GM23338 (cell line): Measurements from ENCODE around the gene NDUFS7. TPM values are rescaled to one million over a fixed set of nuclear protein-coding genes. Genes with fewer than 3 reads are reported as not detected.

Experiments
- ATAC-seq: fragments of 200-7000 bp; cut with Tn5 transposase; 3 replicates; pipeline ENCODE4 v1.9.1; 2020
- DNase-seq: peaks from one replicate; pipeline ENCODE4 v3.0.0-alpha.2; 2015; ENCODE audit warnings: low spot score
- H2AFZ ChIP-seq: fragments of 200-600 bp; sonication (generic); 2 replicates; pipeline ENCODE4 v1.8.0; 2016; ENCODE audit warnings: antibody characterized with exemption, mild to moderate bottlenecking, moderate library complexity
- H3F3A ChIP-seq: fragments of 200-600 bp; sonication (generic); replicated peaks from 2 replicates; pipeline ENCODE4 v1.8.0; 2017; ENCODE audit warnings: antibody characterized with exemption, mixed run types, low read depth
- H3K27ac ChIP-seq: fragments of 200-600 bp; sonication (generic); 2 replicates; pipeline ENCODE4 v1.6.1; 2016; ENCODE audit warnings: low read depth
- H3K27me3 ChIP-seq: fragments of 200-600 bp; sonication (generic); 2 replicates; pipeline ENCODE4 v1.8.0; 2016; ENCODE audit warnings: mild to moderate bottlenecking, mixed run types, moderate library complexity; ENCODE audit not compliant: insufficient read depth
- H3K36me3 ChIP-seq: fragments of 200-600 bp; sonication (generic); 2 replicates; pipeline ENCODE4 v1.8.0; 2016; ENCODE audit warnings: mild to moderate bottlenecking; ENCODE audit not compliant: insufficient read depth
- H3K4me1 ChIP-seq: fragments of 200-600 bp; sonication (generic); 2 replicates; pipeline ENCODE4 v1.8.0; 2016; ENCODE audit warnings: mild to moderate bottlenecking, moderate library complexity; ENCODE audit not compliant: insufficient read depth
- H3K4me2 ChIP-seq: fragments of 200-600 bp; sonication (generic); 2 replicates; pipeline ENCODE4 v1.7.1; 2017; ENCODE audit warnings: mixed run types
- H3K4me3 ChIP-seq: fragments of 200-600 bp; sonication (generic); 2 replicates; pipeline ENCODE4 v1.6.1; 2016; ENCODE audit warnings: mixed run types
- H3K79me2 ChIP-seq: fragments of 200-600 bp; sonication (generic); replicated peaks from 2 replicates; pipeline ENCODE4 v1.8.0; 2017; ENCODE audit warnings: mild to moderate bottlenecking; ENCODE audit not compliant: insufficient read depth
- H3K9me2 ChIP-seq: fragments of 200-600 bp; sonication (generic); 2 replicates; pipeline ENCODE4 v1.8.0; 2017; ENCODE audit not compliant: insufficient read depth
- H4K20me1 ChIP-seq: fragments of 200-600 bp; sonication (generic); replicated peaks from 2 replicates; pipeline ENCODE4 v1.8.0; 2017; ENCODE audit warnings: mild to moderate bottlenecking; ENCODE audit not compliant: insufficient read depth
- H3K27ac Mint-ChIP-seq: 2 replicates; pipeline ENCODE4 v1.8.0; 2020; ENCODE audit warnings: inconsistent platforms, mild to moderate bottlenecking, moderate library complexity, mixed read lengths
- H3K27me3 Mint-ChIP-seq: 3 replicates; pipeline ENCODE4 v1.8.0; 2022; ENCODE audit warnings: low read depth, mild to moderate bottlenecking, moderate library complexity, mixed read lengths, inconsistent platforms; ENCODE audit not compliant: insufficient read depth, poor library complexity
- H3K36me3 Mint-ChIP-seq: 3 replicates; pipeline ENCODE4 v1.8.0; 2021; ENCODE audit warnings: low read depth, mild to moderate bottlenecking, inconsistent platforms, moderate library complexity, mixed read lengths
- H3K4me1 Mint-ChIP-seq: 3 replicates; pipeline ENCODE4 v1.8.0; 2020; ENCODE audit warnings: mild to moderate bottlenecking, inconsistent platforms, mixed read lengths
- H3K4me3 Mint-ChIP-seq: 3 replicates; pipeline ENCODE4 v1.8.0; 2021; ENCODE audit warnings: moderate library complexity, mild to moderate bottlenecking, inconsistent platforms, mixed read lengths
- H3K9me3 Mint-ChIP-seq: 3 replicates; pipeline ENCODE4 v1.8.0; 2020; ENCODE audit warnings: moderate library complexity, mild to moderate bottlenecking, inconsistent platforms, mixed read lengths
- CREB1 ChIP-seq: fragments of 250-450 bp; sonication (Bioruptor Pico); IDR thresholded peaks from 2 replicates; pipeline ENCODE4 v1.5.0; 2020; ENCODE audit warnings: low read depth, mild to moderate bottlenecking, moderate library complexity
- EZH2 ChIP-seq: fragments of 200-600 bp; sonication (generic); IDR thresholded peaks from one replicate; pipeline ENCODE4 v1.8.0; 2017; ENCODE audit warnings: antibody characterized with exemption, mild to moderate bottlenecking, low read depth; ENCODE audit not compliant: unreplicated experiment
- EZH2phosphoT487 ChIP-seq: fragments of 200-600 bp; sonication (generic); IDR thresholded peaks from one replicate; pipeline ENCODE4 v1.8.1; 2018; ENCODE audit warnings: antibody characterized with exemption; ENCODE audit not compliant: unreplicated experiment
- JUNB ChIP-seq: IDR thresholded peaks from one replicate; pipeline ENCODE4 v1.6.1; 2016; ENCODE audit warnings: antibody characterized with exemption; ENCODE audit not compliant: unreplicated experiment
- NANOG ChIP-seq: IDR thresholded peaks from 2 replicates; pipeline ENCODE4 v1.6.1; 2016; ENCODE audit warnings: antibody characterized with exemption, borderline replicate concordance
- POLR2AphosphoS5 ChIP-seq: IDR thresholded peaks from 2 replicates; pipeline ENCODE4 v1.6.1; 2016; ENCODE audit warnings: antibody characterized with exemption, low read depth
- STAT1 ChIP-seq: IDR thresholded peaks from one replicate; pipeline ENCODE4 v1.6.1; 2016; ENCODE audit warnings: antibody characterized with exemption; ENCODE audit not compliant: unreplicated experiment
- polyA plus RNA-seq: library from polyadenylated mRNA; unstranded; fragments of >200 nt; fragmentation: Nextera tagmentation; extraction: Ambion mirVana; gene quantifications from 2 replicates; pipeline ENCODE4 v1.2.1, GENCODE V29; 2016
- total RNA-seq: library from RNA; depleted of rRNA; stranded (reverse); fragments of >200 nt; shearing (Covaris generic); gene quantifications from 2 replicates; pipeline ENCODE4 v1.2.3, GENCODE V29; 2014
- TF ChIP-seq, protein P1 (sequence below): IDR thresholded peaks from 2 replicates; pipeline ENCODE4 v1.6.1; 2016; ENCODE audit warnings: antibody characterized with exemption
- TF ChIP-seq, protein P2 (sequence below), 2 experiments: fragments of 200-600 bp in 1 of 2; sonication (generic) in 1 of 2; conservative IDR thresholded peaks; 2 replicates each; pipeline versions ENCODE4 v1.5.1 to v1.6.1; 2016 to 2017; ENCODE audit warnings: antibody characterized with exemption in 2 of 2, low read depth in 2 of 2, mild to moderate bottlenecking in 2 of 2, moderate library complexity in 1 of 2
- TF ChIP-seq, protein P3 (sequence below): fragments of 250-450 bp; sonication (Bioruptor Pico); IDR thresholded peaks from 2 replicates; pipeline ENCODE4 v1.5.0; 2020; ENCODE audit warnings: mild to moderate bottlenecking, moderate library complexity

The NDUFS7 gene
- total and polyA plus RNA-seq, 2 experiments from 2014 or later: 132 to 203 TPM

DNA sequence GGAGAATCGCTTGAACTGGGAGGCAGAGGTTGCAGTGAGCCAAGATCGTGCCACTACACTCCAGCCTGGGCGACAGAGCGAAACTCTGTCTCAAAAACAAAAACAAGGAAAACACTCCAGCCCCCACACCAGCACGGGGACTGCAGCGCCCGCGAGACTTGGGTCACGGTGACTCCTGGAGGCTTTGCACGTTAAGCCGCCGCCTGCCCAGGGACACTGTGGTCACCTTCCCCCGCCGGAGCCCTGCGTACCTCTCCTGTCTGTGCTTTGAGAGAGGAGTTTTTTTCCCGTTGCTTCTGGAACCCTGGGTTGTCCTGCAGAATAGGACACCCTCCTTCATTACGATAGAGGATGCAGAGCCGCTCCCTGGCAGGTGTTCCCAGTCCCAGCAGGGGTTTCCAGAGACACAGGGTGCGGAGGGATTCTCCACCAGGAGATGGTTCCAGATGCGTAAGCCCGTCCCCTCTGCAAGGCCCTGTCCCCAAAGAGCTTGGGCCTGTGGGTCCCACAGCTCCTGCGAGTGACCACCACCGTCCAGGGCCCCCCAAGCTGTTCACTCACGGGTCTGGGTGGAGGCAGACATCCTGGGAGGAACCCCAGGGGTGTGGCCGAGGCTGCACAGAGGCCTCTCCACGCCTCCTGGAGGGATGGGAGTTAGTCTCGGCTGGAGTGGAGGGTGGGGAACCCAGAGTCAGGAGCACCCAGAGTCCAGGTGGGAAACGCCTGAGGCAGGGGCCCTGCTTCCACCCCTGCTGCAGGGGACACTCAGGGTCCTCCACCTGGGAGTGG lies 42.8 kb upstream of the NDUFS7 start:
- ATAC-seq (no peak; the same call in 2 of the 3 replicates), DNase-seq (no peak)
- H3K4me1 ChIP-seq: no peaks in the 10 kb centered on the region
- H3K27ac Mint-ChIP-seq: no peak overlapping the region
- no peaks in the 10 kb centered on the region for H3K79me2 ChIP-seq
- H3K27ac ChIP-seq: no peak overlapping the region
- no peaks in the 10 kb centered on the region for H4K20me1 ChIP-seq
- H3F3A ChIP-seq: no peaks in the 10 kb centered on the region
- no peak overlapping the region for H3K4me3 ChIP-seq
- no peaks in the 10 kb centered on the region for H3K9me2 ChIP-seq
- H3K36me3 ChIP-seq: no peaks in the 10 kb centered on the region
- no peaks in the 10 kb centered on the region for H3K4me1 Mint-ChIP-seq
- no peaks in the 10 kb centered on the region for H3K36me3 Mint-ChIP-seq
- no peak overlapping the region for H3K4me2 ChIP-seq
- H3K9me3 Mint-ChIP-seq: no peaks in the 10 kb centered on the region
- no peak for TF ChIP-seq EZH2
- TF ChIP-seq NANOG: no peak
- TF ChIP-seq, protein P1, sequence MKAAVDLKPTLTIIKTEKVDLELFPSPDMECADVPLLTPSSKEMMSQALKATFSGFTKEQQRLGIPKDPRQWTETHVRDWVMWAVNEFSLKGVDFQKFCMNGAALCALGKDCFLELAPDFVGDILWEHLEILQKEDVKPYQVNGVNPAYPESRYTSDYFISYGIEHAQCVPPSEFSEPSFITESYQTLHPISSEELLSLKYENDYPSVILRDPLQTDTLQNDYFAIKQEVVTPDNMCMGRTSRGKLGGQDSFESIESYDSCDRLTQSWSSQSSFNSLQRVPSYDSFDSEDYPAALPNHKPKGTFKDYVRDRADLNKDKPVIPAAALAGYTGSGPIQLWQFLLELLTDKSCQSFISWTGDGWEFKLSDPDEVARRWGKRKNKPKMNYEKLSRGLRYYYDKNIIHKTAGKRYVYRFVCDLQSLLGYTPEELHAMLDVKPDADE: no peak
- TF ChIP-seq EZH2phosphoT487: no peak
- peak overlapping the region; percentile 32; the same call in 1 of the 2 replicates for H2AFZ ChIP-seq
- H3K4me3 Mint-ChIP-seq: no peak overlapping the region
- H3K27me3 Mint-ChIP-seq: peaks cover 2% of the 10 kb centered on the region
- no peaks in the 10 kb centered on the region for H3K27me3 ChIP-seq

DNA sequence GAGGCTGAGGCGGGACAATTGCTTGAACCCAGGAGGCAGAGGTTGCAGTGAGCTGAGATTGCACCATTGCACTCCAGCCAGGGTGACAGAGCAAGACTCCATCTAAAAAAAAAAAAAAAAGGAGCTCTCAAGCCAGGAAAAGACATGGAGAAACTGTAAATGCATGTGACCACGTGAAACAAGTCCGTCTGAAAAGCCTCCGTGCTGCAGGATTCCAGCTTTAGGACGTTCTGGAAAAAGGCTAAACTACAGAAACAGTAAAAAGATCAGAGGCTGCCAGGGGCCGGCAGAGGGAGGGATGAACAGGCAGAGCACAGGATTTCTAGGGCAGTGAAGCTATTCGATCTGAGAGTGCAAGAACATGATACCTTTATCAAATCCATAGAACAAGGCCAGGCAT lies 40.7 kb upstream of the NDUFS7 start:
- no peak overlapping the region for H3K27ac ChIP-seq
- no peaks in the 10 kb centered on the region for H3K27me3 ChIP-seq
- H3F3A ChIP-seq: no peaks in the 10 kb centered on the region
- no peaks in the 10 kb centered on the region for H3K79me2 ChIP-seq
- H2AFZ ChIP-seq: peak overlapping the region; percentile 52; the same call in 1 of the 2 replicates
- Mint-ChIP-seq H3K36me3 (no peaks in the 10 kb centered on the region), H3K27ac (no peak overlapping the region), H3K4me3 (no peak overlapping the region), H3K4me1 (no peaks in the 10 kb centered on the region), H3K9me3 (no peaks in the 10 kb centered on the region), H3K27me3 (peaks cover 2% of the 10 kb centered on the region)
- no peak for ATAC-seq
- H4K20me1 ChIP-seq: no peaks in the 10 kb centered on the region
- no peaks in the 10 kb centered on the region for H3K9me2 ChIP-seq
- H3K4me1 ChIP-seq: no peaks in the 10 kb centered on the region
- H3K4me3 ChIP-seq: no peak overlapping the region
- no peak for DNase-seq
- H3K4me2 ChIP-seq: no peak overlapping the region
- H3K36me3 ChIP-seq: no peaks in the 10 kb centered on the region
- TF ChIP-seq CREB1 (no peak), NANOG (no peak), STAT1 (no peak), EZH2phosphoT487 (no peak), JUNB (no peak), EZH2 (no peak), POLR2AphosphoS5 (no peak)
- TF ChIP-seq, protein P1: no peak
- TF ChIP-seq, protein P2, sequence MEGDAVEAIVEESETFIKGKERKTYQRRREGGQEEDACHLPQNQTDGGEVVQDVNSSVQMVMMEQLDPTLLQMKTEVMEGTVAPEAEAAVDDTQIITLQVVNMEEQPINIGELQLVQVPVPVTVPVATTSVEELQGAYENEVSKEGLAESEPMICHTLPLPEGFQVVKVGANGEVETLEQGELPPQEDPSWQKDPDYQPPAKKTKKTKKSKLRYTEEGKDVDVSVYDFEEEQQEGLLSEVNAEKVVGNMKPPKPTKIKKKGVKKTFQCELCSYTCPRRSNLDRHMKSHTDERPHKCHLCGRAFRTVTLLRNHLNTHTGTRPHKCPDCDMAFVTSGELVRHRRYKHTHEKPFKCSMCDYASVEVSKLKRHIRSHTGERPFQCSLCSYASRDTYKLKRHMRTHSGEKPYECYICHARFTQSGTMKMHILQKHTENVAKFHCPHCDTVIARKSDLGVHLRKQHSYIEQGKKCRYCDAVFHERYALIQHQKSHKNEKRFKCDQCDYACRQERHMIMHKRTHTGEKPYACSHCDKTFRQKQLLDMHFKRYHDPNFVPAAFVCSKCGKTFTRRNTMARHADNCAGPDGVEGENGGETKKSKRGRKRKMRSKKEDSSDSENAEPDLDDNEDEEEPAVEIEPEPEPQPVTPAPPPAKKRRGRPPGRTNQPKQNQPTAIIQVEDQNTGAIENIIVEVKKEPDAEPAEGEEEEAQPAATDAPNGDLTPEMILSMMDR (conservative IDR thresholded peaks at IDR 0.05; ENCODE audit: low read depth in 2 of 2): no peak
- TF ChIP-seq, protein P3, sequence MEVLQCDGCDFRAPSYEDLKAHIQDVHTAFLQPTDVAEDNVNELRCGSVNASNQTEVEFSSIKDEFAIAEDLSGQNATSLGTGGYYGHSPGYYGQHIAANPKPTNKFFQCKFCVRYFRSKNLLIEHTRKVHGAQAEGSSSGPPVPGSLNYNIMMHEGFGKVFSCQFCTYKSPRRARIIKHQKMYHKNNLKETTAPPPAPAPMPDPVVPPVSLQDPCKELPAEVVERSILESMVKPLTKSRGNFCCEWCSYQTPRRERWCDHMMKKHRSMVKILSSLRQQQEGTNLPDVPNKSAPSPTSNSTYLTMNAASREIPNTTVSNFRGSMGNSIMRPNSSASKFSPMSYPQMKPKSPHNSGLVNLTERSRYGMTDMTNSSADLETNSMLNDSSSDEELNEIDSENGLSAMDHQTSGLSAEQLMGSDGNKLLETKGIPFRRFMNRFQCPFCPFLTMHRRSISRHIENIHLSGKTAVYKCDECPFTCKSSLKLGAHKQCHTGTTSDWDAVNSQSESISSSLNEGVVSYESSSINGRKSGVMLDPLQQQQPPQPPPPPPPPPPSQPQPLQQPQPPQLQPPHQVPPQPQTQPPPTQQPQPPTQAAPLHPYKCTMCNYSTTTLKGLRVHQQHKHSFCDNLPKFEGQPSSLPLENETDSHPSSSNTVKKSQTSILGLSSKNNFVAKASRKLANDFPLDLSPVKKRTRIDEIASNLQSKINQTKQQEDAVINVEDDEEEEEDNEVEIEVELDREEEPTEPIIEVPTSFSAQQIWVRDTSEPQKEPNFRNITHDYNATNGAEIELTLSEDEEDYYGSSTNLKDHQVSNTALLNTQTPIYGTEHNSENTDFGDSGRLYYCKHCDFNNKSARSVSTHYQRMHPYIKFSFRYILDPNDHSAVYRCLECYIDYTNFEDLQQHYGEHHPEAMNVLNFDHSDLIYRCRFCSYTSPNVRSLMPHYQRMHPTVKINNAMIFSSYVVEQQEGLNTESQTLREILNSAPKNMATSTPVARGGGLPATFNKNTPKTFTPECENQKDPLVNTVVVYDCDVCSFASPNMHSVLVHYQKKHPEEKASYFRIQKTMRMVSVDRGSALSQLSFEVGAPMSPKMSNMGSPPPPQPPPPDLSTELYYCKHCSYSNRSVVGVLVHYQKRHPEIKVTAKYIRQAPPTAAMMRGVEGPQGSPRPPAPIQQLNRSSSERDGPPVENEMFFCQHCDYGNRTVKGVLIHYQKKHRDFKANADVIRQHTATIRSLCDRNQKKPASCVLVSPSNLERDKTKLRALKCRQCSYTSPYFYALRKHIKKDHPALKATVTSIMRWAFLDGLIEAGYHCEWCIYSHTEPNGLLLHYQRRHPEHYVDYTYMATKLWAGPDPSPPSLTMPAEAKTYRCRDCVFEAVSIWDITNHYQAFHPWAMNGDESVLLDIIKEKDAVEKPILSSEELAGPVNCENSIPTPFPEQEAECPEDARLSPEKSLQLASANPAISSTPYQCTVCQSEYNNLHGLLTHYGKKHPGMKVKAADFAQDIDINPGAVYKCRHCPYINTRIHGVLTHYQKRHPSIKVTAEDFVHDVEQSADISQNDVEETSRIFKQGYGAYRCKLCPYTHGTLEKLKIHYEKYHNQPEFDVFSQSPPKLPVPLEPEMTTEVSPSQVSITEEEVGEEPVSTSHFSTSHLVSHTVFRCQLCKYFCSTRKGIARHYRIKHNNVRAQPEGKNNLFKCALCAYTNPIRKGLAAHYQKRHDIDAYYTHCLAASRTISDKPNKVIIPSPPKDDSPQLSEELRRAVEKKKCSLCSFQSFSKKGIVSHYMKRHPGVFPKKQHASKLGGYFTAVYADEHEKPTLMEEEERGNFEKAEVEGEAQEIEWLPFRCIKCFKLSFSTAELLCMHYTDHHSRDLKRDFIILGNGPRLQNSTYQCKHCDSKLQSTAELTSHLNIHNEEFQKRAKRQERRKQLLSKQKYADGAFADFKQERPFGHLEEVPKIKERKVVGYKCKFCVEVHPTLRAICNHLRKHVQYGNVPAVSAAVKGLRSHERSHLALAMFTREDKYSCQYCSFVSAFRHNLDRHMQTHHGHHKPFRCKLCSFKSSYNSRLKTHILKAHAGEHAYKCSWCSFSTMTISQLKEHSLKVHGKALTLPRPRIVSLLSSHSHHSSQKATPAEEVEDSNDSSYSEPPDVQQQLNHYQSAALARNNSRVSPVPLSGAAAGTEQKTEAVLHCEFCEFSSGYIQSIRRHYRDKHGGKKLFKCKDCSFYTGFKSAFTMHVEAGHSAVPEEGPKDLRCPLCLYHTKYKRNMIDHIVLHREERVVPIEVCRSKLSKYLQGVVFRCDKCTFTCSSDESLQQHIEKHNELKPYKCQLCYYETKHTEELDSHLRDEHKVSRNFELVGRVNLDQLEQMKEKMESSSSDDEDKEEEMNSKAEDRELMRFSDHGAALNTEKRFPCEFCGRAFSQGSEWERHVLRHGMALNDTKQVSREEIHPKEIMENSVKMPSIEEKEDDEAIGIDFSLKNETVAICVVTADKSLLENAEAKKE (CRISPR knock-in tag): no peak
